MM.1S (cell line): Measurements from ENCODE around the gene SRF.

Source experiments
- DNase-seq: peaks from one replicate; pipeline ENCODE4 v3.0.0-alpha.2; 2015
- H2AFZ ChIP-seq: fragments of 300-600 bp; sonication (generic); 2 replicates; pipeline ENCODE4 v1.6.0; 2016; ENCODE audit warnings: antibody characterized with exemption, low read length
- H3F3A ChIP-seq: fragments of 300-600 bp; sonication (generic); 2 replicates; pipeline ENCODE4 v1.6.1; 2016; ENCODE audit warnings: mild to moderate bottlenecking, antibody characterized with exemption, low read length, moderate library complexity, mixed read lengths; ENCODE audit not compliant: insufficient read depth
- H3K27ac ChIP-seq: fragments of 300-600 bp; sonication (generic); 2 replicates; pipeline ENCODE4 v1.5.1; 2016; ENCODE audit warnings: mild to moderate bottlenecking, low read length
- H3K27me3 ChIP-seq: fragments of 300-600 bp; sonication (generic); replicated peaks from 2 replicates; pipeline ENCODE4 v1.6.0; 2016; ENCODE audit warnings: low read length; ENCODE audit not compliant: insufficient read depth
- H3K36me3 ChIP-seq: fragments of 300-600 bp; sonication (generic); replicated peaks from 2 replicates; pipeline ENCODE4 v1.6.1; 2016; ENCODE audit warnings: mild to moderate bottlenecking, low read length, mixed read lengths; ENCODE audit not compliant: insufficient read depth
- H3K4me1 ChIP-seq: fragments of 300-600 bp; sonication (generic); 2 replicates; pipeline ENCODE4 v1.6.1; 2016; ENCODE audit warnings: low read length, mixed read lengths
- H3K4me2 ChIP-seq: fragments of 300-600 bp; sonication (generic); 2 replicates; pipeline ENCODE4 v1.6.0; 2016; ENCODE audit warnings: low read depth, low read length
- H3K4me3 ChIP-seq: fragments of 300-600 bp; sonication (generic); 2 replicates; pipeline ENCODE4 v1.5.1; 2016; ENCODE audit warnings: low read length, mixed read lengths
- H3K79me2 ChIP-seq: fragments of 300-600 bp; sonication (generic); 2 replicates; pipeline ENCODE4 v1.6.1; 2016; ENCODE audit warnings: mixed run types, low read length, mixed read lengths
- H3K9ac ChIP-seq: fragments of 300-600 bp; sonication (generic); 2 replicates; pipeline ENCODE4 v1.6.1; 2016; ENCODE audit warnings: low read length, mixed read lengths
- H3K9me2 ChIP-seq: fragments of 300-600 bp; sonication (generic); replicated peaks from 2 replicates; pipeline ENCODE4 v1.6.1; 2016; ENCODE audit warnings: mild to moderate bottlenecking, low read length, mixed read lengths; ENCODE audit not compliant: insufficient read depth
- H3K9me3 ChIP-seq: fragments of 300-600 bp; sonication (generic); replicated peaks from 2 replicates; pipeline ENCODE4 v1.6.1; 2016; ENCODE audit warnings: mild to moderate bottlenecking, low read length, mixed read lengths; ENCODE audit not compliant: insufficient read depth
- H4K20me1 ChIP-seq: fragments of 300-600 bp; sonication (generic); 2 replicates; pipeline ENCODE4 v1.6.1; 2016; ENCODE audit warnings: mild to moderate bottlenecking, low read length, moderate library complexity, mixed read lengths; ENCODE audit not compliant: insufficient read depth
- CTCF ChIP-seq: fragments of 300-600 bp; sonication (generic); IDR thresholded peaks from 2 replicates; pipeline ENCODE4 v1.5.1; 2016; ENCODE audit warnings: antibody characterized with exemption, low read length, mixed read lengths
- EZH2 ChIP-seq: fragments of 300-600 bp; sonication (generic); optimal IDR thresholded peaks from 2 replicates; pipeline ENCODE3; 2017; ENCODE audit warnings: low read depth, mild to moderate bottlenecking, antibody characterized with exemption, low read length, mixed read lengths
- EZH2phosphoT487 ChIP-seq: fragments of 300-600 bp; sonication (generic); IDR thresholded peaks from 2 replicates; pipeline ENCODE4 v1.6.1; 2018; ENCODE audit warnings: antibody characterized with exemption, low read length

SRF gene

GRCh38 chr6:43216200-43216599, 45.1 kb downstream of the SRF start:
- no peaks in the 10 kb centered on the region for H3K79me2 ChIP-seq
- no peaks in the 10 kb centered on the region for H3K9me2 ChIP-seq
- H3F3A ChIP-seq: no peaks in the 10 kb centered on the region
- no peak overlapping the region for H3K27ac ChIP-seq
- H3K4me1 ChIP-seq: no peaks in the 10 kb centered on the region
- H3K9ac ChIP-seq: no peak overlapping the region
- no peak overlapping the region for H2AFZ ChIP-seq
- no peaks in the 10 kb centered on the region for H3K9me3 ChIP-seq
- H3K36me3 ChIP-seq: no peaks in the 10 kb centered on the region
- DNase-seq: no peak
- no peak overlapping the region for H3K4me2 ChIP-seq
- H4K20me1 ChIP-seq: no peaks in the 10 kb centered on the region
- H3K4me3 ChIP-seq: no peak overlapping the region
- TF ChIP-seq CTCF (no peak), EZH2phosphoT487 (no peak), EZH2 (no peak)
- H3K27me3 ChIP-seq: no peaks in the 10 kb centered on the region

GRCh38 chr6:43217351-43217750, 46.3 kb downstream of the SRF start:
- no peaks in the 10 kb centered on the region for H4K20me1 ChIP-seq
- H3K4me1 ChIP-seq: no peaks in the 10 kb centered on the region
- H3K9ac ChIP-seq: no peak overlapping the region
- no peaks in the 10 kb centered on the region for H3K9me3 ChIP-seq
- no peaks in the 10 kb centered on the region for H3K36me3 ChIP-seq
- TF ChIP-seq EZH2phosphoT487 (no peak), CTCF (no peak), EZH2 (no peak)
- no peak overlapping the region for H3K4me2 ChIP-seq
- H3K79me2 ChIP-seq: no peaks in the 10 kb centered on the region
- H3K27me3 ChIP-seq: no peaks in the 10 kb centered on the region
- no peaks in the 10 kb centered on the region for H3K9me2 ChIP-seq
- no peak overlapping the region for H2AFZ ChIP-seq
- H3K4me3 ChIP-seq: no peak overlapping the region
- no peaks in the 10 kb centered on the region for H3F3A ChIP-seq
- no peak overlapping the region for H3K27ac ChIP-seq
- DNase-seq: no peak

- no peaks in the 10 kb centered on the region for H3K79me2 ChIP-seq
- peaks cover 4% of the 10 kb centered on the region for H3K4me1 ChIP-seq
- no peaks in the 10 kb centered on the region for H4K20me1 ChIP-seq
- H3K27me3 ChIP-seq: no peaks in the 10 kb centered on the region
- H3K4me2 ChIP-seq: no peak overlapping the region
- H3K9me2 ChIP-seq: no peaks in the 10 kb centered on the region
- H3F3A ChIP-seq: no peaks in the 10 kb centered on the region
- no peak for DNase-seq
- no peak overlapping the region for H2AFZ ChIP-seq
- TF ChIP-seq EZH2: no peak
- no peak for TF ChIP-seq CTCF
- no peak for TF ChIP-seq EZH2phosphoT487
- no peak overlapping the region for H3K4me3 ChIP-seq
- H3K27ac ChIP-seq: no peak overlapping the region
- no peak overlapping the region for H3K9ac ChIP-seq
- no peaks in the 10 kb centered on the region for H3K36me3 ChIP-seq
- H3K9me3 ChIP-seq: no peaks in the 10 kb centered on the region
Observed at GRCh38 chr6:43219119-43219518, 48.0 kb downstream of the SRF start.
